Omental fat pad (tissue), 4 donors: ENCODE results near the gene GRB2. TPM values are rescaled to one million over a fixed set of nuclear protein-coding genes. Genes with fewer than 3 reads are reported as not detected.

Experiments used
- ATAC-seq: fragments of 150-250 bp; one replicate; pipeline ENCODE4 v1.9.1; 2016; ENCODE audit warnings: mild to moderate bottlenecking, moderate library complexity; ENCODE audit not compliant: low FRiP score
- DNase-seq: peaks from one replicate; pipeline ENCODE4 v3.0.0-alpha.2; 2019; ENCODE audit warnings: low spot score
- CTCF ChIP-seq, 3 donors: fragments of 450-650 bp; IDR thresholded peaks; one replicate each; pipeline ENCODE4 v1.5.1; 2016 to 2017; ENCODE audit warnings: antibody characterized with exemption in 3 of 3, mild to moderate bottlenecking in 3 of 3, moderate library complexity in 2 of 3
- total RNA-seq, 4 donors: library from RNA; depleted of rRNA; stranded (reverse); fragments of >200 nt; gene quantifications; one replicate each; pipeline ENCODE4 v1.1.0, GENCODE V29; 2016

Gene GRB2
- total RNA-seq, 4 donors from 2014 or later: 87.4 to 152 (median 108) TPM

GRCh38 chr17:75318615-75319222, 86.8 kb downstream of the GRB2 start:
- TF ChIP-seq CTCF (IDR thresholded peaks at IDR 0.05): no peak
- DNase-seq (no peak), ATAC-seq (no peak)

- no peak for TF ChIP-seq CTCF (IDR thresholded peaks at IDR 0.05)
- DNase-seq: no peak
- ATAC-seq: no peak
Measured at GRCh38 chr17:75318211-75318610, 87.3 kb downstream of the GRB2 start.

- DNase-seq (no peak), ATAC-seq (no peak)
- TF ChIP-seq CTCF (IDR thresholded peaks at IDR 0.05): no peak
Measured at GRCh38 chr17:75317671-75318070, 87.8 kb downstream of the GRB2 start.

- ATAC-seq: no peak
- TF ChIP-seq CTCF (IDR thresholded peaks at IDR 0.05): no peak
- DNase-seq: no peak
Measured at GRCh38 chr17:75316253-75316652, 89.2 kb downstream of the GRB2 start.

GRCh38 chr17:75315541-75316243, 89.8 kb downstream of the GRB2 start:
- ATAC-seq: no peak
- TF ChIP-seq CTCF (IDR thresholded peaks at IDR 0.05): no peak

GRCh38 chr17:75313941-75314551, 91.4 kb downstream of the GRB2 start:
- no peak for TF ChIP-seq CTCF (IDR thresholded peaks at IDR 0.05)
- no peak for DNase-seq
- peak; percentile 52 for ATAC-seq

More at GRCh38 chr17:75315541-75316243, 89.8 kb downstream of the GRB2 start:
- no peak for DNase-seq
